ENCODE measurements around the gene MATK.

The MATK gene

DNA sequence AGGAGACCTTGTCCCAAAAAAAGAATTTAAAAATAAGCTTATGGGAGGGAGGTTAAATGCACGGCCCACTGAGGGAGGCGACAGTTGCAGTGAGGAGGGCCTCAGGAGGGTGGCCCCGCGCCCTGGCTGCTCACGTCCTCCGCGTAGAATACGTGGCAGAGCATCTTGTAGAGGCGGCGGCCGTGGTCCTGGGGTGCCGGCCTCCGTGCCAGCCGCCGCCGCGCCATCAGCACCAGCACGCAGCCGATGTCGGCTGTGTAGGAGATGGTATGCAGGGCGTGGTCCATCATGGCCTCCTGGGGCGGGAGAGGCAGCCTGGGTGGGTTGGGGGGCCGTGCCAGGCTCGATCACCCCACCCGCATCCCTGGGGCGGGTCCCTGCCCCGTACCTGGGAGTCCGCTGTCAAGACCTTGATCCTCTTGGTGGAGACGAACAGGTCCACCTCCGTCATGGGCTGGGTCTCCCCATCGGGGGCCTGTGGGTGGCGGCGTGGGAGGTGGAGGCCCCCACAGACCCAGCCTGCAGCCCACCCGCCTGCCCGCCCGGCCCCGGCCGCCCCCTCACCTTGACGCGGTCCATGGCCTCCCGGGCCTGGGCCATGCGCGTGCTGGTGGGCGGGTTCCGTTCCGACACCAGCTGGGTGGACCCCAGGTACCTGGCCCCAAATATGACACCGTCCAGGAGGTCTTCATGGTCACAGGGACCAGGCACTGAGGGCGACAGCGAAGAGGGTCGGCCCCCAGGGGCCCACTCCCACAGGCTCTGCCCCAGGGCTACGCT, 32.4 kb downstream of the MATK start:
- H3K36me3 Mint-ChIP-seq (ENCODE audit: low read depth) = peaks cover 17% of the 10 kb centered on the region
- H3K4me1 Mint-ChIP-seq = no peaks in the 10 kb centered on the region
- TF ChIP-seq, protein P1, sequence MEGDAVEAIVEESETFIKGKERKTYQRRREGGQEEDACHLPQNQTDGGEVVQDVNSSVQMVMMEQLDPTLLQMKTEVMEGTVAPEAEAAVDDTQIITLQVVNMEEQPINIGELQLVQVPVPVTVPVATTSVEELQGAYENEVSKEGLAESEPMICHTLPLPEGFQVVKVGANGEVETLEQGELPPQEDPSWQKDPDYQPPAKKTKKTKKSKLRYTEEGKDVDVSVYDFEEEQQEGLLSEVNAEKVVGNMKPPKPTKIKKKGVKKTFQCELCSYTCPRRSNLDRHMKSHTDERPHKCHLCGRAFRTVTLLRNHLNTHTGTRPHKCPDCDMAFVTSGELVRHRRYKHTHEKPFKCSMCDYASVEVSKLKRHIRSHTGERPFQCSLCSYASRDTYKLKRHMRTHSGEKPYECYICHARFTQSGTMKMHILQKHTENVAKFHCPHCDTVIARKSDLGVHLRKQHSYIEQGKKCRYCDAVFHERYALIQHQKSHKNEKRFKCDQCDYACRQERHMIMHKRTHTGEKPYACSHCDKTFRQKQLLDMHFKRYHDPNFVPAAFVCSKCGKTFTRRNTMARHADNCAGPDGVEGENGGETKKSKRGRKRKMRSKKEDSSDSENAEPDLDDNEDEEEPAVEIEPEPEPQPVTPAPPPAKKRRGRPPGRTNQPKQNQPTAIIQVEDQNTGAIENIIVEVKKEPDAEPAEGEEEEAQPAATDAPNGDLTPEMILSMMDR (IDR thresholded peaks at IDR 0.05) = no peak
- DNase-seq = no peak
- no peak overlapping the region for H3K27ac Mint-ChIP-seq
- no peaks in the 10 kb centered on the region for H3K9me3 Mint-ChIP-seq
- no peak overlapping the region for H3K4me3 Mint-ChIP-seq
- H3K27me3 Mint-ChIP-seq (ENCODE audit: low read depth, poor library complexity) = no peaks in the 10 kb centered on the region

DNA sequence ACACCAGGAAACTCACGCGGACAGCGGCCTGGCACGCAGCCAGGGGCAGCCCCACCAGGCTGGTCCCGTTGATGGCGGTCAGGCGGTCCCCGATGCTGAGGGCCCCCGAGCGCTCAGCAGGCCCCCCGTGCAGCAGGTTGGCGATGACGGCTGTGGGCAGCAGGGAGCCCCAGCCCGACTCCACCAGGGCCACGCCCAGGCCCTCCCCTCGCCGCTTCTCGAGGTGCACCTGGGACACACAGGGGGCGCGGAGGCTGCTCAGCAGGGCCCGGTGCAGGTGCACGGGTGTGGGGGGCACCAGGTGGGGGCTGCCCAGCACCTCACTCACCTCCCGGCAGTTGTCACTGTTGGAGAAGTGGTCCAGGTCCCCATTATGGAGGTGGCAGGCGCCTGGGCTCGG, 33.7 kb downstream of the MATK start:
- no peak for DNase-seq
- Mint-ChIP-seq H3K9me3 (no peaks in the 10 kb centered on the region), H3K4me1 (no peaks in the 10 kb centered on the region), H3K4me3 (no peak overlapping the region), H3K36me3 (ENCODE audit: low read depth) (peaks cover 17% of the 10 kb centered on the region), H3K27ac (no peak overlapping the region), H3K27me3 (ENCODE audit: low read depth, poor library complexity) (peaks cover 3% of the 10 kb centered on the region)
- TF ChIP-seq, protein P1 (IDR thresholded peaks at IDR 0.05) = no peak

DNA sequence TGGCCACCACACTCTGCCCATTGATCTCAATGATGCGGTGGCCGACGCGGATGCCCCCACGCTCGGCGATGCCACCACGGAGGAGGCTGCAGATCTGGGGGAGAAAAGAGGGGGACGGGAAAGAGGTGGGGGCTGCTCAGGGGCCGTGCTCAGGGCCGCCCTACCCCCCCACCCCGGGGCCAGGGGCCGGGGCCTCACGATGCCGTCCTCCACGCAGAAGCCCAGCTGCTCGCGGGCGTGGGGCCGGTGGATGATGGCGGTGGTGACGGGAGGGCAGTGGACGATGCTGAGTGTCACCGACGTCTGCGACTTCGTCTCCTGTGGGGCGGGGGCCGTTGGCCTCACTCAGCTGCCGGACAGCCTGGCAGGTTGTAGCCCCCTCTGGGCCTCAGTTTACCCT, 34.9 kb downstream of the MATK start:
- TF ChIP-seq, protein P1 (IDR thresholded peaks at IDR 0.05) = no peak
- H3K4me1 Mint-ChIP-seq = no peaks in the 10 kb centered on the region
- peaks cover 17% of the 10 kb centered on the region for H3K36me3 Mint-ChIP-seq (ENCODE audit: low read depth)
- no peak overlapping the region for H3K4me3 Mint-ChIP-seq
- DNase-seq = no peak
- H3K27ac Mint-ChIP-seq = no peak overlapping the region
- H3K9me3 Mint-ChIP-seq = no peaks in the 10 kb centered on the region
- peaks cover 7% of the 10 kb centered on the region for H3K27me3 Mint-ChIP-seq (ENCODE audit: low read depth, poor library complexity)

DNA sequence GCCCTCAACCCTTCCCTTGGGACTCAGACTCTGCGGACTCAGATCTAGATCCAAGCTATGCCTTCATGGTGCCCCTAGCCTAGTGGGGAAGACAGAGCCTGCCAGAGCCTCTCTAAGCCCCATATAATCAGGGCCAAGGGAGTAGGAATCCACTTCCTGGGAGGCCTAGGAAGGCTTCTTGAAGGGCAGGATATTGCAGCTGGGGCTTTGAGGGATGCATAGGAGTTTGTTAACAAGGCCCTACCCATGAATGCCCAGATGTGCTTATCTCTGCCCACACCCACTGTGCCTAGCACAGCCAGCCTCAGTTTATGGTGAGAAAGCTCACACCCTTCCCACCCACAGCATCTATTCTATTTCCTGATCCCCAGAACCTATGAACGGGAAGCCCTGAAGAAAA, 36.0 kb downstream of the MATK start:
- Mint-ChIP-seq H3K4me1 (no peaks in the 10 kb centered on the region), H3K27me3 (ENCODE audit: low read depth, poor library complexity) (peaks cover 7% of the 10 kb centered on the region), H3K36me3 (ENCODE audit: low read depth) (peaks cover 13% of the 10 kb centered on the region), H3K4me3 (no peak overlapping the region), H3K9me3 (no peaks in the 10 kb centered on the region), H3K27ac (no peak overlapping the region)
- no peak for DNase-seq
- TF ChIP-seq, protein P1 (IDR thresholded peaks at IDR 0.05) = no peak

DNA sequence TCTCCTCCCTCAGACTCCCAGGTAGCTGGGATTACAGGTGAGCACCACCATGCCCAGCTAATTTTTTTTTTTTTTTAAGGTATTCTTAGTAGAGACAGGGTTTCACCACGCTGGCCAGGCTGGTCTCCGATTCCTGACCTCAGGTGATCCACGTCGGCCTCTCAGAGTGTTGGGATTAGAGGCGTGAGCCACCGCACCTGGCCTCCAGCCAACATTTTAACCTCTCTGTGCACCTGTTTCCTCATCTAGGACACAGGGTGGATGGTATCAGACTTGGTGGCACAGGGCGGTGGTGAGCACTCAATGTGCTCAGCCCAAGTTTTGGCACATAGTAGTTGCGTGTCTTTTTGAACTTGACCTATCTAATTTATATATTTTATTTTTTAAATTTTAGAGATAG, 37.2 kb downstream of the MATK start:
- Mint-ChIP-seq H3K27me3 (ENCODE audit: low read depth, poor library complexity) (peaks cover 7% of the 10 kb centered on the region), H3K4me3 (no peak overlapping the region), H3K4me1 (no peaks in the 10 kb centered on the region), H3K36me3 (ENCODE audit: low read depth) (peaks cover 8% of the 10 kb centered on the region), H3K9me3 (no peaks in the 10 kb centered on the region), H3K27ac (no peak overlapping the region)
- DNase-seq = no peak
- TF ChIP-seq, protein P1 (IDR thresholded peaks at IDR 0.05) = no peak

All from nephron progenitor cell (in vitro differentiated cells).